Upper lobe of right lung (tissue), 1 donor: ENCODE data around the gene CNTNAP2. TPM values are rescaled to one million over a fixed set of nuclear protein-coding genes. Genes with fewer than 3 reads are reported as not detected.

ENCODE experiments used
- ATAC-seq: fragments of 200-7000 bp; cut with Tn5 transposase; one replicate; pipeline ENCODE4 v1.9.1; 2020; ENCODE audit warnings: mild to moderate bottlenecking, moderate library complexity
- DNase-seq: peaks from one replicate; pipeline ENCODE4 v3.0.0-alpha.2; 2020
- H3K27ac ChIP-seq: fragments of 200-600 bp; one replicate; pipeline ENCODE4 v1.8.0; 2022
- H3K27me3 ChIP-seq: fragments of 200-600 bp; one replicate; pipeline ENCODE4 v1.8.0; 2022; ENCODE audit warnings: mild to moderate bottlenecking
- H3K36me3 ChIP-seq: fragments of 200-600 bp; one replicate; pipeline ENCODE4 v1.8.0; 2022
- H3K4me1 ChIP-seq: fragments of 200-600 bp; one replicate; pipeline ENCODE4 v1.8.0; 2022
- H3K4me3 ChIP-seq: fragments of 200-600 bp; one replicate; pipeline ENCODE4 v1.8.0; 2022; ENCODE audit warnings: mild to moderate bottlenecking
- H3K9me3 ChIP-seq: fragments of 200-600 bp; one replicate; pipeline ENCODE4 v1.8.0; 2022
- intact Hi-C: fragments of 100-400 bp; cut with DNase I; formaldehyde crosslinking; loops from one replicate; pipeline ENCODE4 v1.11.0; 2022
- total RNA-seq: library from RNA; stranded (reverse); fragmentation: NEBNext Ultra II Directional; extraction: Animal tissue kit (Norgen Biotek cat#: 25700); gene quantifications from one replicate; pipeline ENCODE4 v1.2.1, GENCODE V29; 2021
- TF ChIP-seq, protein P1 (sequence below): fragments of 200-600 bp; IDR thresholded peaks from one replicate; pipeline ENCODE4 v1.8.0; 2022; ENCODE audit warnings: antibody characterized with exemption
- donor health status: DM: no; HTN: yes; CAD: no; lungs with severe emphysema.

The CNTNAP2 gene
- total RNA-seq, 1 donor from 2014 or later, result 0.41 TPM

DNA sequence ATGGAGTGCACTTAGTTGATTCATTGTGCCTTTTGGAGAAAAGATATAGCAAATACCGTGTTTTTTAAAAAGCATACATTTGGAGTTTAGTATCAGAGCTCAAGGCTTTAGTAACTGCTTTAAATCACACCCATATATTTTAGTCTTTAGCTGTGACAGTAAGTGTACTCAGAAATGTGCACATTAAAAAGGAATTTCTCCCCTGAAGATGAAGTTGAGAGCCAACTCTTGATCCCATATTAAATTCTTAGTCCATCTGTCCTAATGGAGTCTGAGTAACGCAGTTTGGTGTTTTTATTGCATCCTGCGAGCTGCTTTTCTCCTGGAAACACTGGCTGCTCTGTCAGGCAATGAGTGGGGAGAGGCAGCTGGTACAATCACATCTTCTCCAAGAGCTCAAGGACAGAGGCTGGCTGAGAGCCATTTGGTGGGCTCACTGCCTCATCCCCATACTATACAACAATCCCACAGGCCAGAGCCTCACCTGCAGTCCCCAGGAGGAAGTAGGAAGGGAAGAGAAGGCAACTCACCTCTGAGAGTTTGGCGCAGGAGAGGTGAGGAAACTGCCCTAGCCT is 2000.3 kb downstream of the CNTNAP2 start:
- Histone ChIP-seq H3K27me3 (no peaks in the 10 kb centered on the region), H3K4me1 (no peaks in the 10 kb centered on the region), H3K4me3 (no peak overlapping the region), H3K9me3 (no peaks in the 10 kb centered on the region), H3K36me3 (no peaks in the 10 kb centered on the region), H3K27ac (no peak overlapping the region)
- TF ChIP-seq, protein P1, sequence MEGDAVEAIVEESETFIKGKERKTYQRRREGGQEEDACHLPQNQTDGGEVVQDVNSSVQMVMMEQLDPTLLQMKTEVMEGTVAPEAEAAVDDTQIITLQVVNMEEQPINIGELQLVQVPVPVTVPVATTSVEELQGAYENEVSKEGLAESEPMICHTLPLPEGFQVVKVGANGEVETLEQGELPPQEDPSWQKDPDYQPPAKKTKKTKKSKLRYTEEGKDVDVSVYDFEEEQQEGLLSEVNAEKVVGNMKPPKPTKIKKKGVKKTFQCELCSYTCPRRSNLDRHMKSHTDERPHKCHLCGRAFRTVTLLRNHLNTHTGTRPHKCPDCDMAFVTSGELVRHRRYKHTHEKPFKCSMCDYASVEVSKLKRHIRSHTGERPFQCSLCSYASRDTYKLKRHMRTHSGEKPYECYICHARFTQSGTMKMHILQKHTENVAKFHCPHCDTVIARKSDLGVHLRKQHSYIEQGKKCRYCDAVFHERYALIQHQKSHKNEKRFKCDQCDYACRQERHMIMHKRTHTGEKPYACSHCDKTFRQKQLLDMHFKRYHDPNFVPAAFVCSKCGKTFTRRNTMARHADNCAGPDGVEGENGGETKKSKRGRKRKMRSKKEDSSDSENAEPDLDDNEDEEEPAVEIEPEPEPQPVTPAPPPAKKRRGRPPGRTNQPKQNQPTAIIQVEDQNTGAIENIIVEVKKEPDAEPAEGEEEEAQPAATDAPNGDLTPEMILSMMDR, result no peak
- DNase-seq (no peak), ATAC-seq (no peak)
- intact Hi-C loops, result no loop called here

DNA sequence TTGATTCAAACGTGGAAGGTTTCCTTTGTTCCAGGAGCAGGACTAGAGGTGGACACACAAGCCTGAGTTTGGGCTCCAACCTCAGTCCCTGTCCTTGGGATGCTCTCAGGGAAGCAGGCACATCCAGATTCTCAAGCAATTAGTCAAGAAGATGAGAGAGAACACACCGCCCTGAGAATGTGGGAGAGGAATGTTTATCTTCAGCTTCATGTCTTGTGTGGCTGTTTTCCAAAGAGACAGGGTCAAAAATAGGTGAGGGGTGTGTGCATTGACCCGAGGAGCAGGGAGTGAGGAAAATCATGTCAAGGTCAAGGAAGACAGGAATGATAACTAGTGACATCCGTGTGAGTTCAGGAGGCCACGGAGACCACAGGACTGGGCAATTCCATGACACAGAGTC is 2001.8 kb downstream of the CNTNAP2 start:
- TF ChIP-seq, protein P1, result no peak
- no peak for DNase-seq
- no peak overlapping the region for H3K27ac ChIP-seq

DNA sequence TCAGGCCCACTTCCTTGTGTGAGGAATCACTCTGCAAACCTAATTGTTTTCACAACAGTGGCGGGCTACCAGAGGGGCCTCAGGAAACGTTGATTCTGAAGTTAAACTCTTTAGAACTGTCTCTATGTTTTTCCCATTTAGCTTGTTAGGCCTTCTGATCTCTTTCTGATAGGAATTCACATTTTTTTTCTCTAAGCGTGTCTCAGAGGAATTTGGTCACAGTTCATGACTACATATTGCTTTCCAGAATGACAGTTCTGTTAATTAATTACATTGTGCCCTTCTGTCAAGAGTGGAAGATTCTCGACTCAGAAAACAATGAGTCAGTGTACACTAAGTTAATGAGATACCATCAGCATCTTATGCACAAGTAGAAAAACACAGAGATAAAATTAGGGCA is 2004.8 kb downstream of the CNTNAP2 start:
- ATAC-seq, result no peak
- intact Hi-C loops, result no loop called here
- Histone ChIP-seq H3K4me3 (no peak overlapping the region), H3K4me1 (no peaks in the 10 kb centered on the region), H3K9me3 (no peaks in the 10 kb centered on the region), H3K27ac (no peak overlapping the region), H3K36me3 (no peaks in the 10 kb centered on the region), H3K27me3 (no peaks in the 10 kb centered on the region)
- DNase-seq, result no peak
- TF ChIP-seq, protein P1, result no peak

More for the DNA sequence above, 2001.8 kb downstream of the CNTNAP2 start:
- H3K36me3 ChIP-seq, result no peaks in the 10 kb centered on the region
- ATAC-seq, result no peak
- intact Hi-C loops, result no loop called here
- H3K27me3 ChIP-seq, result no peaks in the 10 kb centered on the region
- no peaks in the 10 kb centered on the region for H3K4me1 ChIP-seq
- no peak overlapping the region for H3K4me3 ChIP-seq
- no peaks in the 10 kb centered on the region for H3K9me3 ChIP-seq

DNA sequence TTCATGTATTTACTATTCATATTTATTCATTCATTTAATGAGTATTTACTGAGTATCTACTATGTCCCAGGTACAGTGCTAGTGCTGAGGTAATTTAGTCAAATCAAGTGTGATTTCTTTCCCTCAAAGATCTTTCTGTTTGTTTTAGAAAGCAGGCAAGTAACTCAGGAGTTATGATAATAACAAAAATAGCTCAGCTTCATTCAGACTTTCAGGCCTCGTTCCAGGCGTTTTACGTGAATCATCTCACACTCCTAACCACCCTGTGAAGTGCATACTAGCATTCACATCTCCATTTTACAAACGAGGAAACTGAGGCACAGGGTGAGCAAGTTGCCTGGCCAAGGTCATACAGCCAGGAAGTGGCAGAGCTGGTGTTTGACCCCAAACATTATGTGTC is 2005.2 kb downstream of the CNTNAP2 start:
- H3K27me3 ChIP-seq, result no peaks in the 10 kb centered on the region
- ATAC-seq, result no peak
- H3K27ac ChIP-seq, result no peak overlapping the region
- H3K4me3 ChIP-seq, result no peak overlapping the region
- no peaks in the 10 kb centered on the region for H3K4me1 ChIP-seq
- intact Hi-C loops, result no loop called here
- TF ChIP-seq, protein P1, result no peak
- no peak for DNase-seq
- no peaks in the 10 kb centered on the region for H3K36me3 ChIP-seq
- no peaks in the 10 kb centered on the region for H3K9me3 ChIP-seq

DNA sequence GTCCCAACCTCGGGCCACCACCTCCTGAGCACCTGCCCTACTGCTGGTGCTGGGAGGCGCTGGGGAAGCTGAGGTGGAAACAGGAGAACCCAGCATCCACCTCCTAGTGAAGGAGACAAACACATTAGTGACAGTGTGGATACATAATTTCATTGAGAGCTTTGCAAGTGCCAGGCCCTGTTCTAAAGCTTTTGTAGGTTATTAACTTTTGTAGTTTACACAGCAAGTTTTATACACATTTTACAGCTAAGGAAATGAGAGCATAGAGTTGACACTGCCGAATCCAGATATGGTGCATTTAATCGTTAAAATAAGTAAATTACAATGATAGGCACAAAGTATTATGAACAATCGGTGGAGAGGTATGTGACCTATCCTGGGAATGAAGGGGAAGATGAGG is 2007.9 kb downstream of the CNTNAP2 start:
- Histone ChIP-seq H3K36me3 (no peaks in the 10 kb centered on the region), H3K4me3 (no peak overlapping the region), H3K27ac (no peak overlapping the region), H3K9me3 (no peaks in the 10 kb centered on the region), H3K27me3 (no peaks in the 10 kb centered on the region), H3K4me1 (no peaks in the 10 kb centered on the region)
- TF ChIP-seq, protein P1, result no peak
- ATAC-seq, result no peak
- DNase-seq, result no peak
- intact Hi-C loops, result no loop called here

DNA sequence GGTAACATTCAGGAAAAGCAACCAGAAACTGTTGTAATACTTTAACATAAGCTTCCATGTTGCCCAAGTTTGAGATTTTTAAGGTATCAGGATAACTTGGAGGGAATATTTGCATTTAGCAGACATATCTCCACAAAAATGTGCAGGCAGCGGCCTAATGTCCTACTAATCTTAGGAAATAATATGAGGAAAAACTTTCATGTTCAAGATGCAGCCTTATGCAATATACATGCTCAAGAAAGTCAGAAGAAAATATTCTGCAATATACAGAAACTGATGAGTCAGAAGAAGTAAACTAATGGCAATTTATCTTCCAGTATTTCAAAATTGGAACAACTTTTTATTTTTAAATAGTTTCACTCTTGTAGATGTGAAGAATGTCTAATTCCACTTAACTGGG is 2010.8 kb downstream of the CNTNAP2 start:
- DNase-seq (no peak), ATAC-seq (no peak)
- intact Hi-C loops, result no loop called here
- Histone ChIP-seq H3K27me3 (no peaks in the 10 kb centered on the region), H3K9me3 (no peaks in the 10 kb centered on the region), H3K36me3 (no peaks in the 10 kb centered on the region), H3K4me1 (no peaks in the 10 kb centered on the region), H3K4me3 (no peak overlapping the region), H3K27ac (no peak overlapping the region)
- TF ChIP-seq, protein P1, result no peak
